ENCODE results near the gene POLR2J3.
"Not testable (repeated sequence)": the region's sequence is repeated elsewhere in the genome, so short reads cannot be mapped to it uniquely, and the experiment has no call there.

The POLR2J3 gene

GRCh38 chr7:102572261-102573239 is at the start of gene POLR2J3:
Gene POLR2J3, minus strand, starts transcription at chr7:102572583. Its CDS starts 62 bp downstream, at chr7:102572521.
- DNase-seq: peak; percentile 100

GRCh38 chr7:102618122-102618521 is 45.7 kb upstream of the POLR2J3 start:
- not testable (repeated sequence) for DNase-seq

- peak; percentile 76 for DNase-seq
These were observed 44.2 kb upstream of the POLR2J3 start, which contains the start of gene RASA4 for GRCh38 chr7:102616507-102617125. Gene RASA4, minus strand, starts transcription at chr7:102616756. Its CDS starts 67 bp downstream, at chr7:102616689.

- DNase-seq: not testable (repeated sequence)
These were observed 43.5 kb upstream of the POLR2J3 start for GRCh38 chr7:102615930-102616329.

DNA sequence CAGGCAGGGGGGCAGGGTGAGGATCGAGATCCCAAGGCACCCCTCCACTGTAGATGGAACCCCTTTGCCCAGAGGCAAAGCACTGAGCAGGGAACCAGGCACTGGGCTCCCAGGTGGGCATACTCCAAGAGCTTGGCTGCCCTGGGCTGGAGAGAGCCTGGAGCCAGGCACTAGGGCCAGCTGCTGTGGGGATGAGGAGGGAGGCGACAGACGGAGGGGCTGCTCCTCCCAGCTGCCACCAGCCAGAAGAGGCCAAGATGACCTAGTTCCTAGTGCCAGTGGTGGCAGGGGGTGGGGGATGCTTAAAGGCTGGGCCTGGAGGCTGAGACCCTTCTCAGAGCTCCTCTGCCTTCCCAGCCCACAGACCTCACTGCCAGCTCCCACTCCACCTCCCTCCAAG is 42.5 kb upstream of the POLR2J3 start:
- DNase-seq: not testable (repeated sequence)

GRCh38 chr7:102614346-102614697 is 41.9 kb upstream of the POLR2J3 start:
- not testable (repeated sequence) for DNase-seq

DNA sequence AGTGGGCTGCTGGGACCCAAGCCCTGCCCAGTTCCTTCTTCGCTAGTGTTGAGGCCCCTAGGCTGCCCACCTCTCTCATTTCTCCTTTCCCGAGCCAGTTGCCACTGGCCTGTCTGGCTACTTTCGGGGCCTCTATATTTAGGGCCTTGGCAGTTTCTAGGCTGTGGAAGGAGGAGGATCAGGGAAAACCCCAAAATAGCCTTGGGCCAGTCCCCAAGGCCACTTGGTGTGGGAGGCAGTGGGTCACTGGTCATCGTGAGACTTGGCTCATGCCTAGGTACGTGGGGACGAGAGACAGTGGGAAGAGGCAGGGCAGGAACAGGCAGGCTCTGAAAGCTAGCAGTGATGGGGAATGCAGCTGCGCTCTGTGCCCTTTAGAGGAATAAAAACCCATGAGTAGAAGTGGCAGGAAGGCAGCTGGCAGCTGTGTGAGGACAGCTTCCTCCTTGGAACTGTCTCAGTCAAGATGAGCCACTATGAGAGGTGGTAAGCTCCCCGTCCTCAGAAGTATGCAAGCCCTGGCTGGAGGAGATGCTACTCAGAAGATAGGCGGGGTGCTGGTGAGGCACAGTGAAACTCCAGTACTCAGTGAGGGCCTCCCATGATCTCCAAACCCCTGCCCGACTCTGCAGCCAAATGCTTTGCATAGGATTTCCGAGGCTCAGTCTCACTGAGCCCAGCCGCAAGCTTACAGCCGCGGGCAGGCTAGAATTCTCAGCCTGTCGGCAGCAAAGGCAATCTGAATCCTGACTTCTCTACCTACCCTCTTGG is 41.4 kb upstream of the POLR2J3 start:
- DNase-seq: not testable (repeated sequence)

- DNase-seq: not testable (repeated sequence)
These were observed 39.4 kb upstream of the POLR2J3 start for GRCh38 chr7:102611675-102612325.

DNA sequence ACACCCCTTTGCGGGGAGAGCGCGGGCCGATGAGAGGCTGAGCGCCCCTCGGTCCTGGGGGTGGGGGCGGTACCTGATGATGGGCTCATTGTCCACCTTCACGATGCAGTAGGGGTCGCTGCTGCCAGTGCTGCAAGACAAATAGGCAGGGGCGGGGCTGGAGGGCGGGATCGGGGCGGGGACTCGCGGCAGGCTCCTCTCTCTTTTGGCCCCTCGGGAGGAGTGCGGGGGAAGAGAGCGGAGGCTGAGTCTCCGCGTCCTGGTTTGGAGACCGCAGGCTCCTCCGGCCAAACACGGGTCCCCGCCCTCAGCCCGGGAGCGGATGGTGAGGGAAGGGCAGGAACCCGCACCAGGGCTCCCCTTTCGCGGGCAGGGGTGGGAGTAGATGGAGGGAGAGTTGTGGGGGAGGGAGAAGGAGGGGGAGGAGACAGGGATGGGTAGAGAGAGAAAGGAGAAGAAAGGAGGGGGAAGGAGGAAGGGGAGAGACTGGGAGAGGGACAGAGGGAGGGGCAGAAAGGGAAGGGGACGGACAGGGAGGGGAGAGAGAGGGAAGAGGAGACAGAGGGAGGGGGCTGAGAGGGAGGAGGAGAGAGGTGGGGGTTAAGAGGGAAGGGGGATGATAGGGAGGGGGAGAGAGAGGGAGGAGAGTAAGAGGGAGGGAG is 38.8 kb upstream of the POLR2J3 start:
- DNase-seq: not testable (repeated sequence)

- DNase-seq: not testable (repeated sequence)
These were observed 38.1 kb upstream of the POLR2J3 start for GRCh38 chr7:102610441-102610840.

DNA sequence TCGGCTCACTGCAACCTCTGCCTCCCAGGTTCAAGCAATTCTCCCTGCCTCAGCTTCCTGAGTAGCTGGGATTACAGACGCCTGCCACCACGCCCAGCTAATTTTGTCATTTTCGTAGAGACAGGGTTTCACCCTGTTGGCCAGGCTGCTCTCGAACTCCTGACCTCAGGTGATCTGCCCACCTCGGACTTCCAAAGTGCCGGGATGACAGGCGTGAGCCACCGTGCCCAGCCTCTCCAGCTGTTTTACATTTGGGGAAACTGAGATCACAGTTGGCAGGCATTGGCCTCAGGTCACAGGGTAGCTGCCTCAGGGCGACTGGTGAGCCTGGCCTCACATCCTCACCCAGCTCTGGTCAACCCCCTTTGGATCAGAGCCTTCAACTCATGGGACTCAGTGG is 37.4 kb upstream of the POLR2J3 start:
- peak; percentile 46 for DNase-seq

DNA sequence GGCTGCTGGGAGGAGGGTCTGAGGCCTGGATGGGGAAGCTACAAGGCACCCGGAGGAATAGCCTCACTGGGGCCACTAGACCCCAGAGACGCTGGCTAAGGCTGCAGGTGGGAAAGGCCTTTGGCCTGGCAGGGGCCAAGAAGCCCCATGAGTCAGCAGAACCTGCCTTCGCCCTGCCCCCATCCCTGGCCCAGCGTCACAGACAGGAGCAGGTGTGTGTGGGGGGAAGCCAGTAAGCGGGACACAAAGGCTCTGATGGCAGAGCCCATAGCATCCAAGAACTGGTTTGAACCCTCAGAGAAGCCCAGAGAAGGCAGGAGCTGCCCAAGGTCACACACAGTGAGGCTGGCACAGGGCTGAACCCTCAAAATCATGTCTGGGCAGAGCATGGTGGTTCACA is 34.5 kb upstream of the POLR2J3 start:
- DNase-seq: not testable (repeated sequence)

- DNase-seq: not testable (repeated sequence)
These were observed 32.2 kb upstream of the POLR2J3 start for GRCh38 chr7:102604431-102605145.

GRCh38 chr7:102602317-102602716 is 29.9 kb upstream of the POLR2J3 start:
- DNase-seq: not testable (repeated sequence)

GRCh38 chr7:102599699-102600098 is 27.3 kb upstream of the POLR2J3 start:
- not testable (repeated sequence) for DNase-seq

GRCh38 chr7:102596036-102596435 is 23.7 kb upstream of the POLR2J3 start:
- not testable (repeated sequence) for DNase-seq

- DNase-seq: not testable (repeated sequence)
These were observed 21.4 kb upstream of the POLR2J3 start for GRCh38 chr7:102593637-102594334.

- peak; percentile 79 for DNase-seq
These were observed 20.2 kb upstream of the POLR2J3 start for GRCh38 chr7:102592477-102593019.

GRCh38 chr7:102589857-102590256 is 17.5 kb upstream of the POLR2J3 start:
- DNase-seq: not testable (repeated sequence)

DNA sequence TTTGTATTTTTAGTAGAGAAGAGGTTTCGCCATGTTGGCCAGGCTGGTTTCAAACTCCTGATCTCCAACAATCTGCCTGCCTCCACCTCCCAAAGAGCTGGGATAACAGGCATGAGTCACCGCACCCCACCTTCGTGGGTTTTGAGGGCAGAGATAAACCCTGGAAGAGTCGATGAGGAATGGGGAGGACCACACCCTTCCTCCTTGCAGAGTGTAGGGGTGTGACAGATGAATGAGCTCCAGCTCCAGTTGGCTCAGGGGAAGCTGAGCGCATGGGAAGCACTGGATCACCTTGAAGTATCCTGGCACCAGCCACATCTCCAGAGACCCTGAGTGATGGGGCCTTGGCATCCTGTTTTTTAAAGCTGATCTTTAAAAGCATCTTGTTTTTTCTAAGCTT is 11.1 kb upstream of the POLR2J3 start:
- not testable (repeated sequence) for DNase-seq

Measured in activated CD8-positive, alpha-beta memory T cell treated with anti-CD3 and anti-CD28 coated beads for 24 hours (primary cell).